ENCODE results near the gene ISY1.

ISY1 gene

DNA sequence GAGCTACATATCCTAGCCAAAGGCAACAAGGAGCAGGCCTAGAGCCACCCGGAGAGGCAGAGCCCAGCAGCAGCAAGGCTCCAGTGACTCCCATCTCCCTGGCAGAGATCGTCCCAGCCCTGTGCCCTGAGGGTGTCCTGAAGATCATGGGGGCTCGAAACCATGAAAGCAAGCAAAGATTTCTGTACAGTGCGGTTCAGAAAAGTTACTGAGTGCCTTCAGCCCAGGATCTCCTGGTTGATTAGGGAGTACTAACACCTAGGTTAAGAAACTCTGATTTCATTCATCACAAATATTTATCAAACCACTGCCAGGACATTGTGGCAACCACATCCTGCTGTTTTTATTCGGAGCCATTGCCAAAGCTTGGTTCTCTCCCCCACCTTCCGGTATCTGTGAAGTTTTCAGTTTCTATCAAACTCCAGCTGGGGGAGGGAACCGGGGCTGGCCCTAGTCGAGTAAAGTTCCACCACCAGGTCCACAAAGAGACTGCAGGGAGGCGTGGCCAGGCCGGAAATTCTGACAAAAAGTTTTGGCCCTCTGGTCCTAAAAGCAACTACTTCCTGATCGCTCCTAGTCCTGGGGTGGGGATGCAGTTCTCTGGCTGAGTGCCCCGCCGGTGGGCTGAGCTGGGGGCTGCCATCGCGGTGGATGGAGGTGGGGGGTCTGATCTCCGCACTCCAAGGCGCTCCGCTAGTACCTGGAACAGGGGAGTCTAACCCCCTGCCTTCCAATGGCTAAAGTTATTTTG is 40.4 kb downstream of the ISY1 start:
- peak overlapping the region; percentile 76 for H3K4me3 ChIP-seq (ENCODE audit: control insufficient read depth, low read depth, low read length)
- TF ChIP-seq, protein P1, sequence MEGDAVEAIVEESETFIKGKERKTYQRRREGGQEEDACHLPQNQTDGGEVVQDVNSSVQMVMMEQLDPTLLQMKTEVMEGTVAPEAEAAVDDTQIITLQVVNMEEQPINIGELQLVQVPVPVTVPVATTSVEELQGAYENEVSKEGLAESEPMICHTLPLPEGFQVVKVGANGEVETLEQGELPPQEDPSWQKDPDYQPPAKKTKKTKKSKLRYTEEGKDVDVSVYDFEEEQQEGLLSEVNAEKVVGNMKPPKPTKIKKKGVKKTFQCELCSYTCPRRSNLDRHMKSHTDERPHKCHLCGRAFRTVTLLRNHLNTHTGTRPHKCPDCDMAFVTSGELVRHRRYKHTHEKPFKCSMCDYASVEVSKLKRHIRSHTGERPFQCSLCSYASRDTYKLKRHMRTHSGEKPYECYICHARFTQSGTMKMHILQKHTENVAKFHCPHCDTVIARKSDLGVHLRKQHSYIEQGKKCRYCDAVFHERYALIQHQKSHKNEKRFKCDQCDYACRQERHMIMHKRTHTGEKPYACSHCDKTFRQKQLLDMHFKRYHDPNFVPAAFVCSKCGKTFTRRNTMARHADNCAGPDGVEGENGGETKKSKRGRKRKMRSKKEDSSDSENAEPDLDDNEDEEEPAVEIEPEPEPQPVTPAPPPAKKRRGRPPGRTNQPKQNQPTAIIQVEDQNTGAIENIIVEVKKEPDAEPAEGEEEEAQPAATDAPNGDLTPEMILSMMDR (conservative IDR thresholded peaks at IDR 0.05; ENCODE audit: control insufficient read depth, insufficient read depth, low read depth, low read length): peak; percentile 23
- DNase-seq (ENCODE audit: low read depth): peak; percentile 88

DNA sequence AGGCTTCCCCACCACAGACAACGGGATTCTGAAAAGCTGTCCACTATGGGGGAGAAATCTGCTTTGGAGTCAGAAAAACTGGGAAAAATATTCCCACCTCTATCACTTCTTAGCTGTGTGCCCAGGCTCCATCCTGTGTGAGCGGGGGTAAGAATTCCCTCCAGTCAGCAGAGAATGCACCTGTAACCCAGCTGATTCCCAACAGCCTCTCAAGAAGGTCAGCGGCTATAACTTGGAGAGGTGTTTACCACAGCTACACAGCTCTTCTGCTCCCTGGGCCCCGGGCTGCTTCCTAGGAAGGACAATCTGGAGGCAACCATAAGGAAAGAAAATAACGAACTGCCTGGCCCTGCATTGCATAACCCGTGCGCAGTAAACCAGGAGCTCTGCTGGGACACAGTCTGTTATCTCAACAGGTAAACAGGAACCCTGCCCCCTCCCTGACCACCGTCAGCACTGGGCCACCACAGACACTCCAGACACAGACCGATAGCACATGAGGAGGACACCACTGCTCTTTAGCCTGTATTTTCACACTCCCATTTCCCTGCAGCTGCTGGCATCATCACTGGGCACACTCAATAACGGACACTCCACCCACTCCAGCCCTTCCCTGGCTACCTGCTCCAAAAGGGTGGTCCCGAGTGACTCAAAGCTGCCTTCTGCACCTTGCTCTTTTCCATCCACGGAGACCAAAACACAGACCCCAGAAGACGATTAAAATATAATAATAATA is 41.3 kb downstream of the ISY1 start:
- H3K4me3 ChIP-seq (ENCODE audit: control insufficient read depth, low read depth, low read length): peak overlapping the region; percentile 76
- TF ChIP-seq, protein P1 (conservative IDR thresholded peaks at IDR 0.05; ENCODE audit: control insufficient read depth, insufficient read depth, low read depth, low read length): no peak
- no peak for DNase-seq (ENCODE audit: low read depth)

DNA sequence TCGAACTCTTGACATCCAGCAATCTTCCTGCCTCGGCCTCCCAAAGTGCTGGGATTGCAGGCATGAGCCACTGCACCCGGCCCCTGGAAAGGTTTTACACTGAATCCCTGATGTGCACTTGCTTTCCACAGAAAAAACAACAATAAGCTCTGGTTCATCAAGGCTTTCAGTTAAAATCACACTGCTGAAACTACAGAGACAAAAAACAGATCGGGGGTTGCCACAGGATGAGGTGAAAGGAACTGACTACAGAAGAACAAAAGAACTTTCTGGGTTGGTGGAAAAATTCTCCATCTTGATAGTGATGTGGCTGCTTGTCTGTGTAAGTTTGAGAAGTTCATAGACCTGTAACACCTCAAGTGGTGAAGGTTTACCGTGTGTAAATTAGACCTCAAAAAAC is 42.1 kb downstream of the ISY1 start:
- TF ChIP-seq, protein P1 (conservative IDR thresholded peaks at IDR 0.05; ENCODE audit: control insufficient read depth, insufficient read depth, low read depth, low read length): no peak
- H3K4me3 ChIP-seq (ENCODE audit: control insufficient read depth, low read depth, low read length): no peak overlapping the region
- no peak for DNase-seq (ENCODE audit: low read depth)

DNA sequence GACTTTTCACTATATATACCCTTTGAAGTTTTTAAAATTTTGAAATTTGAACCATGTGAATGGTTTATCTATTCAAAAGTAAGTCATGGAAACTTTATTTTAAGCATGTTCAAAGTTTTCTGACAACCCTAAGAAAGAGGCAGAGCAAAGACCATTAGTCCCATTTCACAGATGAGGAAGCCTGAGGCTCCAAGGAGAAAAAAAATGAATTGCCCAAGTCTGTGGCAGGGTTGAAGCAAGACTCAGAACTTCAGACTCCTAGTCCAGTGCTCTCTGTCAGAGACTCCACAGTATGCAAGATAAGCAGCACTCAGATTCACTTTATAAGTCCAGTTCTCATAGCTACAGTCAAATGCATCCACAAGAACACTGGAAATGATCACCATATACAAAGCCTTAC is 43.7 kb downstream of the ISY1 start:
- H3K4me3 ChIP-seq (ENCODE audit: control insufficient read depth, low read depth, low read length): no peak overlapping the region
- no peak for DNase-seq (ENCODE audit: low read depth)
- TF ChIP-seq, protein P1 (conservative IDR thresholded peaks at IDR 0.05; ENCODE audit: control insufficient read depth, insufficient read depth, low read depth, low read length): no peak

DNA sequence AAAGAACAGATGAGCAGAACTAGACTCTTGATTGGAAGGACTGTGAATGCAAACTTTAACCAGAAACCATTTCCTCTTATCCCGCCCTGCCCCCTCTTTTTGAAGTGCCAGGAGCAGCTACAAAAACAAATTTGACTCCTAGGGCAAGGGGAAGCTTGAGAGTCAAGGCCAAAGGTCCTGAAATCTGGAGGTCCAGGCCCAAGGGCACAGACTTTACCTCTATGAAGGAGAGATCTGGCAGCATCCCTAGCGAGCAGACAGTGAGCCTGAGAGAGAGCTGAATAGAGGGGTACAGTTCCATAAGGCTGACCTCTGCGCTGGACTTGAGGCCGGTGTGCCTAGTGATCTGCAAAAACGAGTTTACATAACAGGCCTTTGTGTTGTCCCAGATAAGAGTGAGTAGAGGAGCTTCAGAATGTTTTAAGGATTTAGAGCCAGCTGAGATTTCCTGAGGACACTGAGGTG is 44.3 kb downstream of the ISY1 start:
- no peak overlapping the region for H3K4me3 ChIP-seq (ENCODE audit: control insufficient read depth, low read depth, low read length)
- TF ChIP-seq, protein P1 (conservative IDR thresholded peaks at IDR 0.05; ENCODE audit: control insufficient read depth, insufficient read depth, low read depth, low read length): no peak
- DNase-seq (ENCODE audit: low read depth): no peak

DNA sequence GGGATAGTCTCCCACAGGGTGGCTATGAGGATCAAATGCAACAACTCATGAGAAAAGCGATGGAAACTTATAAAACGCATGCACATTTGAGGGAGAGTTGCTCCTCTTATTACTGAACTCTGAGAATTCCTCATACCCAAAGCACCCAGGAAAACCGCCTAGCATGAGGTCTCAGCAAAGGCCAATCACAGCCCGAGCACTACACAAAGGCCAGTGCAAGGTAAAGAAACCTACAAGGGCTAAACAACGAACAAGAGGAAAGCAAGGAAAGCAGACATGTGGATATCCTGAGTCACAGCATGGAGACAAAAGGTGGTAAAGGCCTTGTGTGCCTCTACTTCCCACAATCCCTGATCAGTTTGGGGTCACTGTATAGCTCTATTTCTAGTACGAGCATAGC is 46.4 kb downstream of the ISY1 start:
- no peak for DNase-seq (ENCODE audit: low read depth)
- TF ChIP-seq, protein P1 (conservative IDR thresholded peaks at IDR 0.05; ENCODE audit: control insufficient read depth, insufficient read depth, low read depth, low read length): no peak
- no peak overlapping the region for H3K4me3 ChIP-seq (ENCODE audit: control insufficient read depth, low read depth, low read length)
